Left lung (tissue), 10 donors: ENCODE data around the gene MAP4K3. TPM values are rescaled to one million over a fixed set of nuclear protein-coding genes. Genes with fewer than 3 reads are reported as not detected.

ENCODE experiments used
- ATAC-seq: fragments of 200-7000 bp; cut with Tn5 transposase; one replicate; pipeline ENCODE4 v1.9.1; 2020; ENCODE audit warnings: moderate library complexity
- DNase-seq, 4 donors: peaks; one replicate each; pipeline ENCODE4 v3.0.0-alpha.2; 2013 to 2020
- H3K27ac ChIP-seq, 2 donors: fragments of 200-600 bp; sonication (generic) in 1 of 2; one replicate each; pipeline versions ENCODE4 v1.5.0 to v1.8.0; 2020 to 2021
- H3K27me3 ChIP-seq, 2 donors: fragments of 200-600 bp; sonication (generic) in 1 of 2; one replicate each; pipeline versions ENCODE4 v1.5.0 to v1.8.0; 2020 to 2021
- H3K36me3 ChIP-seq, 2 donors: fragments of 200-600 bp; sonication (generic) in 1 of 2; one replicate each; pipeline versions ENCODE4 v1.5.0 to v1.8.0; 2020 to 2021
- H3K4me1 ChIP-seq, 2 donors: fragments of 200-600 bp; one replicate each; pipeline ENCODE4 v1.8.0; 2021
- H3K4me3 ChIP-seq, 2 donors: fragments of 200-600 bp; sonication (generic) in 1 of 2; one replicate each; pipeline versions ENCODE4 v1.5.0 to v1.8.0; 2020 to 2021; ENCODE audit warnings: mild to moderate bottlenecking in 1 of 2
- H3K9me3 ChIP-seq, 2 donors: fragments of 200-600 bp; sonication (generic) in 1 of 2; one replicate each; pipeline versions ENCODE4 v1.5.0 to v1.8.0; 2020 to 2021
- CTCF ChIP-seq, 2 donors: fragments of 200-600 bp; sonication (generic) in 1 of 2; IDR thresholded peaks; one replicate each; pipeline versions ENCODE4 v1.5.0 to v1.8.0; 2021; ENCODE audit warnings: antibody characterized with exemption in 2 of 2
- intact Hi-C, 2 donors: fragments of 100-400 bp; cut with DNase I; formaldehyde crosslinking; loops; one replicate each; pipeline versions ENCODE4 v1.11.2 to v1.14.2; 2022
- polyA plus RNA-seq, 6 donors: library from polyadenylated mRNA; unstranded; fragments of 120-200 nt; gene quantifications; one replicate each; pipeline ENCODE4 v1.2.1, GENCODE V29; 2013; ENCODE audit not compliant: insufficient read length in 6 of 6
- total RNA-seq, 2 donors: library from RNA; stranded (reverse); fragmentation: NEBNext Ultra II Directional; extraction: Animal tissue kit (Norgen Biotek cat#: 25700); gene quantifications; one replicate each; pipeline ENCODE4 v1.2.1, GENCODE V29; 2021
- donor health status: DM: no; HTN: yes; CAD: no.
- donor health status: DM: no; HTN: no; CAD: no.

Gene MAP4K3
- total and polyA plus RNA-seq, 8 donors = 26.0 to 74.5 (median 61.4) TPM

- Histone ChIP-seq H3K9me3 (no peaks in the 10 kb centered on the region), H3K36me3 (no peaks in the 10 kb centered on the region), H3K27me3 (no peaks in the 10 kb centered on the region), H3K4me1 (peaks cover 0 to 10% of the 10 kb centered on the region in 2 donors), H3K4me3 (no peak overlapping the region), H3K27ac (no peak overlapping the region)
- no peak for TF ChIP-seq CTCF (IDR thresholded peaks at IDR 0.05)
- intact Hi-C loops = no loop called here
- DNase-seq (no peak), ATAC-seq (no peak)
Measured at GRCh38 chr2:39483534-39483933, 46.4 kb upstream of the MAP4K3 start.

- H3K27me3 ChIP-seq = no peaks in the 10 kb centered on the region
- H3K4me1 ChIP-seq = no peaks in the 10 kb centered on the region
- H3K27ac ChIP-seq = no peak overlapping the region
- H3K9me3 ChIP-seq = no peaks in the 10 kb centered on the region
- ATAC-seq (no peak), DNase-seq (no peak)
- H3K4me3 ChIP-seq = no peak overlapping the region
- H3K36me3 ChIP-seq = no peaks in the 10 kb centered on the region
- intact Hi-C loops = no loop called here
- TF ChIP-seq CTCF (IDR thresholded peaks at IDR 0.05) = no peak
Measured at GRCh38 chr2:39481611-39482010, 44.5 kb upstream of the MAP4K3 start.

GRCh38 chr2:39479696-39480095 lies 42.6 kb upstream of the MAP4K3 start:
- intact Hi-C loops = no loop called here
- Histone ChIP-seq H3K9me3 (no peaks in the 10 kb centered on the region), H3K27ac (no peak overlapping the region), H3K4me3 (no peak overlapping the region), H3K27me3 (no peaks in the 10 kb centered on the region), H3K4me1 (peaks cover 0 to 4% of the 10 kb centered on the region in 2 donors), H3K36me3 (no peaks in the 10 kb centered on the region)
- ATAC-seq (no peak), DNase-seq (no peak)
- no peak for TF ChIP-seq CTCF (IDR thresholded peaks at IDR 0.05)

GRCh38 chr2:39479053-39479670 lies 42.1 kb upstream of the MAP4K3 start:
- TF ChIP-seq CTCF (IDR thresholded peaks at IDR 0.05) = no peak
- Histone ChIP-seq H3K4me3 (no peak overlapping the region), H3K36me3 (no peaks in the 10 kb centered on the region), H3K27me3 (no peaks in the 10 kb centered on the region), H3K9me3 (no peaks in the 10 kb centered on the region), H3K27ac (no peak overlapping the region), H3K4me1 (peaks cover 0 to 4% of the 10 kb centered on the region in 2 donors)
- intact Hi-C loops = no loop called here
- DNase-seq (no peak), ATAC-seq (no peak)

GRCh38 chr2:39476524-39476923 lies 39.4 kb upstream of the MAP4K3 start:
- no peak for ATAC-seq
- H3K4me1 ChIP-seq = peaks cover 0 to 4% of the 10 kb centered on the region in 2 donors
- no peak for TF ChIP-seq CTCF (IDR thresholded peaks at IDR 0.05)
- H3K9me3 ChIP-seq = no peaks in the 10 kb centered on the region
- no peak overlapping the region for H3K27ac ChIP-seq
- no peaks in the 10 kb centered on the region for H3K36me3 ChIP-seq
- no peaks in the 10 kb centered on the region for H3K27me3 ChIP-seq
- no peak overlapping the region for H3K4me3 ChIP-seq
- DNase-seq = no peak
- intact Hi-C loops = no loop called here
